ENCODE measurements around the gene MCF2L.
A peak's percentile ranks its signal among the peaks of the same experiment; 100 is the strongest.
"Not testable (repeated sequence)": the region's sequence is repeated elsewhere in the genome, so short reads cannot be mapped to it uniquely, and the experiment has no call there.

Gene MCF2L

DNA sequence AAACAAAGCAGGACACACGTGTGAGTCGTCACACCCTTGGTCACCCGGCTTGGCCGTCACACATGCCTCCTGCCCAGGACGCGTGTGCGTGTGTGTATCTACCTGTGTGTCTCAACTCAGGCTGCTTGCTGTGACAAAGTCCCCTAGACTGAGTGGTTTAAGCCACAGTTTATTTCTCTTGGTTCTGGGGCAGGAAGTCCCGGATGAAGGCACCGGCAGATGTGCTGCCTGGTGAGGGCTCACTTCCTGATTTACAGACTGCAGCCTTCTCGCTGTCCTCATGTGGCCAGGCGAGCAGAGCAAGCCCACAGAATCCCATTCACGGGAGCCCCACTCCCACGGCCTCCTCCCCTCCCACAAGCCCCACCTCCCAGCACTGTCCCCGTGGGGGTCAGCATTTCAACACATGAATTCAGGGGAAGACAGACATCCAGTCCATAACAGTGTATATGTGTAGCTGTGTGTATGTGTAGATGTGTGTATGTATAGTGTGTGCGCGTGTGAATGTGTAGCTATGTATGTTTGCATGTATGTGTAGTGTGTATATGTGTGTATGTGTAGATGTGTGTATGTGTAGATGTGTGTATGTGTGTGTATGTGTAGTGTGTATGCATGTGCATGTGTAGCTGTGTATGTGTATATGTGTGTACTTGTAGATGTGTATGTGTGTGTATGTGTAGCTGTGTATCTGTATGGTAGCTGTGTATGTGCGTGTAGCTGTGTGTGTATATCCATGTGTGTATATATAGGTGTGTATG lies 51.5 kb downstream of the MCF2L start:
- no peak for DNase-seq

DNA sequence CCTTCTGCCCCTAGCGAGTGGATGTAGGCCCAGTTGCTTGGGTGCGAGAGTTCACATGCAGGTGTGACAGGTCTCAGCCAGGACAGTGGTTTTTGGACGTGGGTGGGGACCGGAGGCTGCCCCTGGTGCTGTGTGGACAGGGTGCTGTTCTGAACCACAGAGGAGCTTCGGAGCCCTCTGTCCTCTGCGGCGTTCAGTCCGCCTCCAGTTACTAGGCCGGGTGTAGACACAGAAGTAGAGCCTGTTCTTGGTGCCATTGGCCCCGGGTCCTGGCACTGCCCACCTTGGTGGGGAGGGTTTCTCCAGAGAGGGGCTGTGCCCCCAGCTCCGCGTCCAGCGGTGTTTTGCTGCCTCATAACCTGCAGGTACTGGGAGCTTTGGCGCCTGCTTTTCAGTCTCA lies 52.4 kb downstream of the MCF2L start:
- DNase-seq: no peak

DNA sequence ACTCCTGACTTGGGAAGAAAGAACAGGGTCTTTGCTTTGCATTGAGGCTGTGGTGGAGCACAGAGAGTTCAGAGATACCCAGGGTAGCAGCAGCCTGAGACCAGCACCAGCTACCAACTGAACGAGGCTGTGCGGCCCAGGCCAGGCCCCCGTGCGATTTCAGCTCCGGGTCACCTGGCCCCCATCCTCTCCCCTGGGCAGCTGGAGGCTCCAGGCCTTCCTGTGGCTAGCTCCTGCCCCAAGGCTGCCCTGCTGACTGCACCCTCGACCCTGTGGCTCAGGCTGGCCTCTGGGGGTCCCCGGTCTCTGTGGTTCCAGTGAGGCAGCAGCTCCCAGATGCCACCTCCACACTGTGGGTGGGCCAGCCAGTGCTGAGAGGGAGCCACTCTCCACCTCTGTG lies 52.8 kb downstream of the MCF2L start:
- DNase-seq: no peak

DNA sequence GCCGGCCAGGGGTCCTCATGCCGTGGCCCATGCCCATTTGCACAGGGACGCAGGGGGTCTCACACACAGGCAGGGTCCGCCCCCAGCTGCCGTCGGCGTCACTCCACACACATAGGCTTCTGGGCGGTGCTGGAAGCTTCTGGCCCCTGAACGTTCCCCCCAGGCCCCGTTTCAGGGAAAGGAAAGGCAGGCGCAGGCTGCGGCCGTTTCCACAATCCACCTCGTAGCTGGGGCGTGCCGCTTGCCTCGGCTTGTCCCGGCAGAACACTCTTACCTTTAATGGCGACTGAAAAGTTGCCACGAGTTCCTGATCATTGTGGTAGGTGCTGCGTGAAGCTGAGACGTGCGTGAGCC lies 53.4 kb downstream of the MCF2L start:
- DNase-seq: no peak

DNA sequence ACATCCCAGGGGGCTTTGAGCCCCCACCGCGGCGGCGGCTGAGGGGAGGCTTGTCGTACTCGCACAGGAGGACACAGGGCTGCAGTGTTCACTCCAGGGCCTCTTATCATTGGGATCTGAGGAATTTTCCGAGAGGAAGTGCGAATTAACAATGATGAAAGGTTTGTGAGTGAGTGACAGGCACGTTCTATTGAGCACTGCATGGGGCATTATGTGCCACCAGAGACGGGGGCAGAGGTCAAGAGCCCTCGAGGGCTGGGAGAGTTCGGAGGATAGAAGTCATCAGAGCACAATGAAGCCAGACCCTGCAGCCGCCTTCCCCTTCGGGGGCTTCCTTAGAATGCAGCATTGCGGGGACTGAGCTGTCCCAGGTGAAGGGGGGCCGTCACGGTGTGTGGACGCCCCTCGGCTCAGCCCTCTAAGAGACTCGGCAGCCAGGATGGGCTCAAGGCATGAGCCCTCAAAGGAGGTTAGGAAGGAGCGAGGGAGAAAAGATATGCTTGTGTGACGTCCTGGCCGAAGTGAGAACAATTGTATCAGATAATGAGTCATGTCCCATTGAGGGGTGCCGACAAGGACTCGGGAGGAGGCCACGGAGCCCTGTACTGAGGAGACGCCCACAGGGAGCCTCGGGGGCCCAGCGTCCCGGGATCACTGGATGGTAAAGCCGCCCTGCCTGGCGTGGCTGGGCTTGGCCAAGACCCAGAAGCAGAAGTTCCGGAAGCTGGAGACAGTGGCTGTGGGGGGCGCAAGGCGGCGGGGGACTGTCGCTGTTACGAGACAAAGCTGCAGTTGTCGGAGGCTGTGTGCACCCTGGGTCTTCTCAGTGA lies 53.9 kb downstream of the MCF2L start:
- DNase-seq: no peak

DNA sequence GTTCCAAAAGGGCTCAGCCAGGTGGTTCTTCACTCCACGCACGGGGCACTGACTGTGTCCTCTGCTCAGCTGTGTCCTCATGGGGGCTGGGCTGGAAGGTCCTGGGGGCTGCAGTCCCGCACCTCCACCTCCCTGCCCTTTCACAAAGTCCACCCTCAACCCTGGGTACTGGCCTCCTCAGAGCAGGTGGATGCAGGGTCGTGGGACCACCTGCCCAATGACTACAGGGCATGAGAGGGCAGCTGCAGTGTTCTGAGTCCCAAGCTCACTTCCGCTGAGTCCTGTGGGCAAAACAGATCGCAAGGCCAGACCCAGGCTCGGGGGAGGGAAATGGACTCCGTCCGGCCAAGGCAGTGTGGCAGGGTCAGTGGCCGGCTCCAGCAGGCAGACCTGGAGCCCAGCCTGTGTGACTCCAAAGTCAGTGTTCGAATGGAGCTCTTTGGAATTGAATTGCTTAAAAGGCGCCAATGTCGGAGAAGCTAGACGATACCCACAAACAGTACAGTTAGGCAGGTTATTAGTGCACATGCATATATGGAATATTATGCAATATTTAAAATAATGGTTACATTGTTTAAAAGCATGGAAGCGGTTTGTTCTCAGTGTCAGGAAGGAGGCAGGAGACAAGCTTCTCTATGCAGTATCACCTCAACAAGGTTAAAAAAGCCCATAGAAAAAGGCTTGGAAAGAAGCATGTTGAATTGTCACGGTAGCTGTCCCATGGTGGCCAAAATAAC lies 54.8 kb downstream of the MCF2L start:
- no peak for DNase-seq

DNA sequence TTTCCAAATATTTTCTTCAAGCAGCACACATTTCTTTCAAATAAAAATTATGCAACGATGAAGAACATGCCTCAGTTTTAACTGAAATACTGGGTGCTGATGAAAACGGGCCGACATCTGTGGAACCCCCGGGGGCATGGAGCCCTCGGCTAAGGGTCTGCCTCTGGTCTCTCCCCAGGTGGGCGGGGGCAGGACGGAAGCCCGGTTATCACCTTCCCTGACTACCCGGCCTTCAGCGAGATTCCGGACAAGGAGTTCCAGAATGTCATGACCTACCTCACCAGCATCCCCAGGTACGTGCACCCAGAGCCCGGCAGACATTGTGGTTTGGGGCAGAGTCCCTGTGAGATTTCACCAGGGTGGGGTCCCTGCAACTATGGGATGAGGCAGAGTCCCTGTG lies 55.5 kb downstream of the MCF2L start:
- no peak for DNase-seq

DNA sequence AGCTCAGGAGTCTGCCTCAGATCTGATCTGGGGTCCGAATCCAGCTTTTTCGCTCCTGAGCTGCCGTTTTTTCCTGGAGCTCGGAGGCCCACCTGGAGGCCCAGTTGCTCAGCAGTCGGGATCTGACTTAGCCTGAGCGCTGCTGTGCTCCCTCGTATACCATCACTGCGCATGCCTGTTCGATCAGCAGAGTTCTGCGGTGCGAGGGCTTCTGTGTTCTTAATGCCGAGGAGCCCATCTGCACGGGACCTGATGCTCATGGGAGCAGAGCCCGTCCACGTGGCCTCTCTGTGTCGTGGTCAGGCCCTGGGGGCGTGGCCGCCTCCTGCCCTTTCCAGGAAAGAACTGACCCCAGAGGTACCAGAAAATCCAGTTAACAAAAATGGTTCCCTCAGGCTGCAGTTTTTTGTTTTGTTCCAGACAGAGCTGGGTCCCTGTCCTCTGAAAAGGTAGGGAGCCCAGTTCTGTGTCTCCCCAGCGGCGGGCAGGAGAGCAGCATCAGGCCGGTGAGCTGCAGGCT lies 57.4 kb downstream of the MCF2L start:
- DNase-seq: no peak

DNA sequence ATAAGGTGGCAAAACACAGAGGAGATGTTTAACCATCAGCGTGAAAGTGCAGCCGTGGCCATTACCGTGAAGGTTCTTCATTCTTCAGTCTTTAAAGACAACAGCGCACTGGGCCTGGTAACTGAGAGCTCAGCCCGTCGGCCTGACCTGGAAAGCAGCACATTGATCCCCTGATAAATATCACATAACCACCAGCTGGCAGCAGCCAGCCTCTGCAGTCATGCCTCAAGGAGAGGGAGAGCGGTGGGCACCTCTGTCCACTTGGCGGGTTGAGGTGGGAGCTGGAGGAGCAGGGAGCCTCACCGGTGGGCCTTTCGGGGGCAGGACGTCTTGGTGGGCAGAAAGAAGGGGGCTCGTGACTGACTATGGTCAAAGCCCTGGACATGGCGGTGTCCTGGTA lies 58.1 kb downstream of the MCF2L start:
- DNase-seq: no peak

DNA sequence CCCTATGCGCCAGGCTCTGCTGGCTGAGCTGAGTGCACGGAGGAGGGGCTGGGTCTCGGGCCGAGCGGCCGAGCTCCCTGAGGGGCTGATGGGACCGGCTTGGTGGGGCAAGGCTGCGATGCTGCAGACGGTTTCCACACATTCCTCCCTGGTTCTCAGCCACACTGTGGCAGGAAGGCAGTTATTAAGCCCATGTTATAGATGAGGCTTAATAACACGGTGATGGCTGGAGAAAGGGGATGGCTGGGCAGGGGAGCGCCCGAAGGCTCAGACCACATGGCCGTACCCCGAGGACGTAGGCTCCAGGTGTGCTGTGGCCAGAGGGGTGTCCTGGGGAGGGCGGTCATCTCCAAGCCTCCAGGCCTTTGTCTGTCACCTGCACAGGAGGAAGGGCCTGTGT lies 58.6 kb downstream of the MCF2L start:
- no peak for DNase-seq

DNA sequence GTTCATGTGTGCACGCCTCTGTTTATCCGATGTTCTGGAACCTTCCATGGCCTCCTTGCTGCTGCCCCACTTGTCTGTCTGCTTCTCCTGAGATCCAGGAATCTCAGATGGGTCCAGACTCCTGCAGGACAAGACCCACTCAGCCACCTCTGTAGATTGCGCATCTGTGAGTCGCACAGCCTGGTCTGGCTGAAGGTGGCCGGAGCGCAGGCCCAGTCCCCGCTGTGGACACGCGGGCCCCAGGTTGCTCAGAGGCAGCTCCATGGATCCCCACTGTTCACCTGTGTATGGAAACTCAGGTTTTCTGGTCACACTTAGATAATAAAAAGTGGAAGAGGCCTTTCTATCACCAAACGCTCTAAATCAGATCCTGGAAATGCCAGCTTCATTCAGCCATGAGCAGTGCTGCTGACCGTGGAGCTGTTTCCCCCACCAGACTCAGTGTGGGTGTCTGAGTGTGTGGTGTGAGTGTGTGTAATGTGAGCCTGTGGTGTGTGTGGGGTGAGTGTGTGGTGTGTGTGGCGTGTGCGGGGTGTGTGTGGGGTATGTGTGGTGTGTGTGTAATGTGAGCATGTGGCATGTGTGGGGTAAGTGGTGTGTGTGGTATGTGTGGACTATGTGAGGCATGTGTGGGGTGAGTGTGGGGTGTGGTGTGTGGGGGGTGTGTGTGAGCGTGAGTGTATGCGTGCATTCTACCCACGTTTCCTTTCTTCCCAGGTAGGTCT lies 59.5 kb downstream of the MCF2L start:
- DNase-seq: no peak

DNA sequence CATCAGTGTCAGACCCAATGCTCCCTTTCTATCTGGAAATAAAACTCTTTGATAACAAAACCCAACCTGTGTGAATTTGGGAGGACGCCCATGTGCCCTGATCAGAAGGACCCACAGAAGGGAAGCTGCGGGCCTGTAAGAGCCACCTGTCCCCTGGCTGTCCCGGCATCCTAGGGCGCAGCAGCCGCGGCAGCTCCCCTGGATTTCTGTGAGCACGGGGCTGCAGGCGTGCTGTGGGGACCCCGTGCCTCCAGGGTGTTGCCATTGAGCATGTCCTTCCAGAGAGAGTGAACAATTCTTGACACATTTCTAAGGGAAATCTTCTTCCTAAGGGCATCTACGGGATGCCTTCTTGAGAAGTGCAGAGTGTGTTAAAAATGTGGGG lies 60.0 kb downstream of the MCF2L start:
- no peak for DNase-seq

DNA sequence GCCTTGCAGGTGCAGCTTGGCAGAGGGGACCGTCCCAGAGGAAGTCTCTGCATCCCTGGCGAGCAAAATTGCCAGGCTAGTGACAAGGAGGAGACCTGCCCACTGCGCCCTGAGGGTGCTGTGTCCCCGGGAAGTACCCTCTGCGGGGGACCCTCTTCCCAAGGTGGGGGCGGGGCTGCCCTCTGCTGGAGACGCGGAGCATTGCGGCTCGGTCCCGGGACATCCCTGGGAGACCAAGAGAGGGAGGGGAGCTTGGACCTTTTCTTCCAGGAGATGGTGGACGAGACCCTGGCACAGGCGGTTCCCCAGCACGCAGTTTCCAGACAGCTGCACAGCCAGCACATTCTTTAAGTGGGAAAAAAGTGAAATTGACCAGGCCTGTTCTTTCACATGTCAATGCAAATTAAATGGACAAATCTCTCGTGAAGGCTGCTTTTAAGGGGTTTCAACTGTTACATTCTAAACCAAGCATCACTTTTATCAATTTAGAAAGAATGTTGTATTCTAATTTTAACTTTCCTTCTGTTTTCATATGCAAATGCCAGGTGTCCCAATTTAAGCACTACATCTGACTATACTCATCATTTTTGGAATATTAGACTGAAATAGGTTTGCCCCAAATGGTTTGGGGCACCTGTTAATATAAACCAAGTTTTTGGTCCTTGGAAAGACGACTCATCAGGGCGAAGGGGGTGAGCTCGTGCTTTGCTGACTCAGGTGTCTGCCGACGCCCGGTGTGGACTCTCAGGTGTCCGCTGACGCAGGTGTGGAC lies 60.7 kb downstream of the MCF2L start:
- no peak for DNase-seq

DNA sequence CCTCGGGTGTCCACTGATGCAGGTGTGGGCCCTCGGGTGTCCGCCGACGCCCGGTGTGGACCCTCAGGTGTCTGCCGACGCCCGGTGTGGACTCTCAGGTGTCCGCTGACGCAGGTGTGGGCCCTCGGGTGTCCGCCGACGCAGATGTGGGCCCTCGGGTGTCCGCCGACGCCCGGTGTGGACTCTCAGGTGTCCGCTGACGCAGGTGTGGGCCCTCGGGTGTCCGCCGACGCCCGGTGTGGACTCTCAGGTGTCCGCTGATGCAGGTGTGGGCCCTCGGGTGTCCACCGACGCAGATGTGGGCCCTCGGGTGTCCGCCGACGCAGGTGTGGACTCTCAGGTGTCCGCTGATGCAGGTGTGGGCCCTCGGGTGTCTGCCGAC lies 61.2 kb downstream of the MCF2L start:
- DNase-seq: not testable (repeated sequence)

DNA sequence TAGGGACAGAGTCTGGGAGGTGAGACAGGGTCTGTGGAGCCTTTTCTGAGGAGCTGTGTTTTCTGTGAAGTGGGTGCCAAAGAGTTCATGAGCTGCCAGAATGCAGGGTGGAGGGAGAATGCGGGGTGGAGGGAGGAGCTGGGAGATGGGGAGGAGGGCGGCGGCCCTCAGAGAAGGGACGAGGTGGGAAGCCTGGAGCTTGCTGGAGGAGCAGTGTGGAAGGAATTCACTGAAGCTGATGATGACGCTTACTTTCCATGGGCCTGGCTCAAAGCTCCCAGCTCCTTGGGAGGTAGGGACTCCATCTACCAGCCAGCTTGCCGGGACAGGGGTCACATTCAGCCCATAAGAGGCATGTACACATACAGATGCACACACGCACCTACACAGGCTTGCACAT lies 62.5 kb downstream of the MCF2L start:
- no peak for DNase-seq

DNA sequence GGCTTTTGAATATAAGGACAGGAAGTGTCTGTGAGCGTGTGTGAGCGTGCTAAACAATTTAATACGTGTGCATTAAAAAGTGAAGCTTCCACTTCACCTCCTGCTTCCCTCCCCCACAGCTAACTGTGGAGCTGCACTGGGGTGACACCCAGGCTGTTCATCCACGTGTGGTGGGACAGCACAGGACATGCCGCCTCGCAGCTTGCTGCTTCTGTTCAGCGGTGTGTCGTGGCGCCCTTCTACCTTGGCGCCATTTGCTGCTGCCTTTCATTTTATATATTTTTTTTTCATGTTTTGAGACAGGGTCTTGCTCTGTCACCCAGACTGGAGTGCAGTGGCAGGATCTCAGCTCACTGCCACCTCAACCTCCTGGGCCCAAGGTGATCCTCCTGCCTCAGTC lies 63.3 kb downstream of the MCF2L start:
- DNase-seq: no peak

DNA sequence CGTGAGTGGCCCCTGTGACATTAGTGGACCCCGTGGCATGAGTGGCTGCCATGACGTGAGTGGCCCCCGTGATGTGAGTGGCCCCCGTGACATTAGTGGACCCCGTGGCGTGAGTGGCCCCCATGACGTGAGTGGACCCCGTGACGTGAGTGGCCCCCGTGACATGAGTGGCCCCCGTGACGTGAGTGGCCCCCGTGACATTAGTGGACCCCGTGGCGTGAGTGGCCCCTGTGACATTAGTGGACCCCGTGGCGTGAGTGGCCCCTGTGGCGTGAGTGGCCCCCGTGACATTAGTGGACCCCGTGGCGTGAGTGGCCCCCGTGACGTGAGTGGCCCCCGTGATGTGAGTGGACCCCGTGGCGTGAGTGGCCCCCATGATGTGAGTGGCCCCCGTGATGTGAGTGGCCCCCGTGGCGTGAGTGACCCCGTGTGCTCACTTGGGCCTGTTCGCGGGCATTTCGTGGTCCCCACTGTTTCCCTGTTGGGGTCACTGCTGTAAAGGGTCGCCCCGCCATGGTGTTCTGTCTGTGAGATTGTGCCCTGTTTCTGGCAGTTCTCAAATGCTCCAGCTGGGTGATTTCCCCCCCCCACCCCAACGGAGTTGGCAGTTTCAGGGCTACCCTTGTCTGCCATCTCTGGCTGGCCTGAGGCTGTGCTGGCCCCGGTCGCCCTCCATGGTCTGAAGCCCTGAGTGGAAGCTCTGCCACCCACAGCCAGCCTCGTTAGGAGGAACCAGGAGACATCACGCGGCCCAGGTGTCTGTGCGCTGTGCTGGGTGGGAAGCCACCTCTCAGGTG lies 64.2 kb downstream of the MCF2L start:
- peak; percentile 28 for DNase-seq

DNA sequence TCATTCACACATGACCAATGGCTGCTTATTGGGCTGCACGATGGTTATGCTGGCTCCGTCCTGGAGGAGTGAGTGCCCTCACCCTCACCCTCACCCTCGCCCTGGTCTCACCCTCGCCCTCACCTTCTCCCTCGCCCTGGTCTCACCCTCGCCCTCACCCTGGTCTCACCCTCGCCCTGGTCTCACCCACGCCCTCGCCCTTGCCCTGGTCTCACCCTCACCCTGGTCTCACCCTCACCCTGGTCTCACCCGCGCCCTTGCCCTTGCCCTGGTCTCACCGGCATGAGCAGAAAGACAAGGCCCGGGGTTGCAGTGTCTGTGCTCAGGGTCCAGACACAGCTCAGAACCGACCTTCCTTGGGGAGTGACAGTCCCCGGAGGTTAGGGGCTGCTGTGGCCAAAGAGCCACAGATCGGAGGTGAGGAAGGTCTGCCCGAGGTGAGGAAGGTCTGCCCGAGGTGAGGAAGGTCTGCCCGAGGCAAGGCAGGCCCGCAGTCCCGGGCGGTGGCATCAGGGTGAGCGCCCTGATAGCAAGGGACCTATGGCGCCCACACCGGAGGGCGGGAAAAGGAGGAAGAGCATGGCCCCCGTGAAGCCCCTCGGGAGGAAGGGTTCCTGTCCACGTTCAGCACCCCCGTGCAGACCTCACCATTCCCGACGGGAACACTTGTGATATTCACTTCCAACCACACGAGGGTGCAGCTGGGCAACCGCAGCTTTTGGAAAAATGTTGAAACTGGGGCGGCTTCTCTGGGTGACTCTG lies 65.6 kb downstream of the MCF2L start:
- DNase-seq: peak; percentile 61

DNA sequence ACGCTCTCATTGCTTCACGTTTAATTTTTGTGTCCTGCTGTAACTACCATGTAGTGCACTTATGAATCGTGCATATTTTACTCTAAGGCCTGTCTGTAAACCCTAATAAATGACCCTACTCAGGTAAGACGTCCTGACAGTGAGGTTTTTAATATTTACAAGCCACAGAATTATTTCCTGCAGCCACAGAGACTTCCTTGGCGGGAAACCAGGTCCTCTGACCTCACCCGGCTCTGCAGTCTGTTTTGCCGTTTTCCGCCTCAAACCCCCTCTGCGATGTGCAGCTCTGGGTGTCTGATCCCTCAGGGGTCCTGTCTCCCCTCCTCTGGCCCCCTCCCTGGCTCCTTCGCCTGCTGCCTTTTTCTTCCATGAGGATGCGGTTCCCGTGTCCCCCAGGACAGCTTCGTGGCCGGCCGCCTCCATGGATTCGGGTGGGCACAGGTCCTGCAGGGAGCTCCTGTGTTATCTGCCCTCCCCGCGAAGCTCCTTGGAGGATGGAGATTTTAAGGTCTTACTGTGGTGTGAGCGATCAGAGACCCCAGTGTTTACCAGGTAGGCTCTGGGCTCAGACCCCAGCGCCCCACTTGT lies 66.3 kb downstream of the MCF2L start:
- DNase-seq: no peak

DNA sequence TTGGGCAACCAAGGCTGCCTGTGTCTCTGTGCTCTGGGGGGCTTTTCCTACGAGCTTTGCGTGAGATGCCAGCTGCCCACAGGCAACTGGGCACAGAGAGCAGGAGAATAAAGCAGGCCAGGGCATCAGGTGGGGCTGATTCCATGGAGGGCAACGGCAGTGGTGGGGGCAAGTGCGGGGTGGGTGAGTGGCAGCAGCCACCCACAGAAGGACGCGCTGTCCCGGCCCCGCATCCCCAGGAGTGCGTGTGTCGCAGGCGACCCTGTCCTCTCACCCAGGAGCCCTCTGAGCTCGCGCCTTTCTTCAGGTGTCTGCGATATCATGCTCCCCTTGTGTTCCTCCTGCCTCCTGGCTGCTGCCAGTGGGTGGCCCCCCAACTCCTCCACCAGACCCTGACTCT lies 67.4 kb downstream of the MCF2L start:
- DNase-seq: no peak

All from T1000 (cell line).